ENCODE data around the gene KRTAP9-8. TPM values are rescaled to one million over a fixed set of nuclear protein-coding genes. Genes with fewer than 3 reads are reported as not detected.

The KRTAP9-8 gene
- total and polyA plus RNA-seq, 2 of the 8 experiments (the other 6 are each of a cell fraction or from before 2014, with no cell fraction given), result not detected

DNA sequence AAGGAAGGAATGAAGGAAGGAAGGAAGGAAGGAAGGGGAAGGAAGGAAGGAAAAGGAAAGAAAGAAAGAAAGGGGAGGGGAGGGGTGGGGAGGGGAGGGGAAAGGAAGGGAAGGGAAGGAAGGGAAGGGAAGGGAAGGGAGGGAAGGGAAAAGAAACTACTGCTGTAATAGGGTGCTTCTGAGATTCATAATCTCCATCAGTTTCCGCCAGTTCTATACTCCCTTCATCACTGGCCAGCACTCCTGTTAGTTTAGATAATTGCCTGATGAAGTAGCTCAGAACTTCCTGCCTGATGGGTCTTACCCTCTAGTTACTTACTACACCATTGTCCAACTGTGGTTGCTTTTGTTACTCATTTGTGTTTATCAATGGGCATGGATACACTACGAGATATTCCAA lies 25.4 kb downstream of the KRTAP9-8 start:
- 91% methylated on average over 2 of the region's 2 CpGs; no CpG with 5 or more reads in 1 of the 2 experiments for WGBS, 2 experiments (ENCODE audit: extremely low coverage in 1 of 2, insufficient coverage in 1 of 2, insufficient read length in 1 of 2, insufficient replicate concordance in 2 of 2, low coverage in 1 of 2, low lambda C conversion rate in 2 of 2, missing lambda C conversion rate in 1 of 2)
- ChIA-PET POLR2A (ENCODE audit: partially characterized antibody) (no interaction called here), CTCF (ENCODE audit: partially characterized antibody) (no interaction called here)
- Histone ChIP-seq H3K4ac (replicated peaks; ENCODE audit: insufficient read length, low read depth, low read length) (no peak overlapping the region), H2AFZ (ENCODE audit: low read length) (no peak overlapping the region), H4K20me1 (replicated peaks in 1 of 2; ENCODE audit: control insufficient read depth in 1 of 2, insufficient read depth in 2 of 2, low read length in 2 of 2) (no peaks in the 10 kb centered on the region), H3K56ac (replicated peaks; ENCODE audit: insufficient read length, low read depth, low read length) (no peak overlapping the region), H4K91ac (replicated peaks; ENCODE audit: insufficient read length, low read length) (no peak overlapping the region), H2BK15ac (ENCODE audit: low read length) (no peak overlapping the region), H3K36me3 (ENCODE audit: control insufficient read depth in 2 of 4, insufficient read depth in 4 of 4, low read length in 3 of 4) (no peaks in the 10 kb centered on the region), H3K4me2 (ENCODE audit: insufficient read depth in 1 of 2, low read depth in 2 of 2, low read length in 2 of 2) (no peak overlapping the region), H2BK20ac (ENCODE audit: low read length) (no peak overlapping the region), H2BK12ac (ENCODE audit: low read depth, low read length) (no peak overlapping the region), H3K4me3 (ENCODE audit: extremely low read depth in 1 of 4, insufficient read depth in 2 of 4, low read depth in 3 of 4, low read length in 4 of 4) (no peak overlapping the region), H3K4me1 (replicated peaks in 1 of 4; ENCODE audit: control insufficient read depth in 3 of 4, insufficient read depth in 4 of 4, low read length in 3 of 4) (no peaks in the 10 kb centered on the region), H3K23me2 (ENCODE audit: low read depth, low read length) (no peaks in the 10 kb centered on the region), H3K18ac (ENCODE audit: extremely low read depth, low read length) (no peak overlapping the region), H3K79me2 (ENCODE audit: control insufficient read depth in 1 of 2, insufficient read depth in 2 of 2, low read length in 2 of 2) (no peaks in the 10 kb centered on the region), H2BK120ac (replicated peaks; ENCODE audit: low read depth, low read length) (no peak overlapping the region), H4K8ac (ENCODE audit: extremely low read depth, insufficient read depth, low read length) (no peak overlapping the region), H4K5ac (ENCODE audit: insufficient read length, low read depth, low read length) (no peak overlapping the region), H3K27me3 (replicated peaks in 1 of 4; ENCODE audit: control insufficient read depth in 3 of 4, extremely low read depth in 1 of 4, insufficient read depth in 3 of 4, low read length in 3 of 4) (no peaks in the 10 kb centered on the region), H3K9me3 (ENCODE audit: insufficient read depth in 2 of 2, low read depth in 1 of 2, low read length in 1 of 2) (no peaks in the 10 kb centered on the region), H3K27ac (ENCODE audit: low read depth, low read length) (no peak overlapping the region), H3K14ac (ENCODE audit: insufficient read length) (no peak overlapping the region), H3K23ac (ENCODE audit: insufficient read length) (no peak overlapping the region), H3K79me1 (ENCODE audit: low read depth, low read length) (no peaks in the 10 kb centered on the region), H2BK5ac (ENCODE audit: low read depth, low read length) (no peak overlapping the region), H2AK5ac (ENCODE audit: low read depth, low read length) (no peak overlapping the region), H3K9ac (replicated peaks in 1 of 4; ENCODE audit: extremely low read depth in 1 of 4, low read depth in 3 of 4, low read length in 3 of 4) (no peak overlapping the region)
- DNase-seq (ENCODE audit: low read depth in 1 of 2, low spot score in 2 of 2), result no peak
- FAIRE-seq, result no peak
- TF ChIP-seq GABPA (IDR thresholded peaks at IDR 0.05; ENCODE audit: borderline replicate concordance, insufficient read depth, low read length), result no peak

All from H1 (cell line).